K562 (cell line): ENCODE data around the gene C1orf74. TPM values are rescaled to one million over a fixed set of nuclear protein-coding genes. Genes with fewer than 3 reads are reported as not detected.

Experiments
- NR4A1 ChIP-seq, 2 experiments: fragments of 250-450 bp in 1 of 2; fragments of 450-650 bp in 1 of 2; sonication (Bioruptor Pico) in 1 of 2; IDR thresholded peaks; 2 replicates each; pipeline versions ENCODE4 v1.4.0 to v1.6.1; 2016 to 2020; ENCODE audit warnings: mild to moderate bottlenecking in 2 of 2, missing compliant biosample characterization in 1 of 2, missing genetic modification characterization in 1 of 2, moderate library complexity in 1 of 2
- SP1 ChIP-seq: sonication (generic); formaldehyde crosslinking; IDR thresholded peaks from 2 replicates; pipeline ENCODE4 v1.8.1; 2022; ENCODE audit warnings: mild to moderate bottlenecking, missing genetic modification reagents
- ZBED1 ChIP-seq: IDR thresholded peaks from 2 replicates; pipeline ENCODE4 v1.6.1; 2014
- ZNF668 ChIP-seq: fragments of 250-450 bp; sonication (Bioruptor Pico); IDR thresholded peaks from 2 replicates; pipeline ENCODE4 v1.8.0; 2022; ENCODE audit warnings: mild to moderate bottlenecking, inconsistent platforms
- polyA plus RNA-seq, 8 experiments: library from polyadenylated mRNA; depleted of rRNA in 4 of 8; stranded (reverse) in 5 of 8; unstranded in 3 of 8; fragments of >200 nt; fragmentation: Nextera tagmentation in 2 of 8; fragmentation: Illumina TruSeq in 1 of 8; extraction: Ambion mirVana in 2 of 8; extraction: Trizol in 1 of 8; gene quantifications; 2 replicates each; pipeline versions ENCODE4 v1.2.1 to v1.2.3, GENCODE V29; 2011 to 2014; ENCODE audit warnings: inconsistent platforms in 1 of 8, missing spikeins in 1 of 8
- total RNA-seq, 7 experiments: library from RNA; depleted of rRNA in 6 of 7; stranded (reverse); fragments of >200 nt in 6 of 7; fragmentation: Illumina TruSeq in 2 of 7; extraction: Trizol in 2 of 7; gene quantifications; 2 replicates each; pipeline versions ENCODE4 v1.2.1 to v1.2.3, GENCODE V29; 2011 to 2021; ENCODE audit warnings: low replicate concordance in 1 of 7
- TF ChIP-seq, protein P1 (sequence below): fragments of 250-450 bp; sonication (Bioruptor Pico); IDR thresholded peaks from 2 replicates; pipeline ENCODE4 v1.8.0; 2021; ENCODE audit warnings: mild to moderate bottlenecking, moderate library complexity

The C1orf74 gene
- total and polyA plus RNA-seq, 9 of the 15 experiments (the other 6 are each of a cell fraction or from before 2014, with no cell fraction given): 4.0 to 7.6 (median 5.7) TPM

DNA sequence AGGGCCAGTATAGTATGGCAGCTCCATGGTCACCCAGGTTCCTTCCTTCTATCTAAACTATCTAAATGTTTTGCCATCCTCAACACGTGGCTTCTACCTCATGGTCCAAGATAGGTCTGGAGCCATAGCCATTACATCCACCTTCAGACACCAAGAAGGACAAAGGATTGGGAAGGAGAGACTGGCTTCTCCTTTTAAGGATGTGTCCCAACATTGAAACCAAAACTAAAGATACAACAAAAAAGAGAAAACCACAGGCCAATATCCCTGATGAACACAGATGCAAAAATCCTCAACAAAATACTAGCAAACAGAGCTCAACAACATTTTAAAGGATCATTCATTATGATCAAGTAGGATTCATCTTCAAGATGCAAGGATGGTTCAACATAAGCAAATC is 54.9 kb downstream of the C1orf74 start (continued):
- TF ChIP-seq, protein P1, sequence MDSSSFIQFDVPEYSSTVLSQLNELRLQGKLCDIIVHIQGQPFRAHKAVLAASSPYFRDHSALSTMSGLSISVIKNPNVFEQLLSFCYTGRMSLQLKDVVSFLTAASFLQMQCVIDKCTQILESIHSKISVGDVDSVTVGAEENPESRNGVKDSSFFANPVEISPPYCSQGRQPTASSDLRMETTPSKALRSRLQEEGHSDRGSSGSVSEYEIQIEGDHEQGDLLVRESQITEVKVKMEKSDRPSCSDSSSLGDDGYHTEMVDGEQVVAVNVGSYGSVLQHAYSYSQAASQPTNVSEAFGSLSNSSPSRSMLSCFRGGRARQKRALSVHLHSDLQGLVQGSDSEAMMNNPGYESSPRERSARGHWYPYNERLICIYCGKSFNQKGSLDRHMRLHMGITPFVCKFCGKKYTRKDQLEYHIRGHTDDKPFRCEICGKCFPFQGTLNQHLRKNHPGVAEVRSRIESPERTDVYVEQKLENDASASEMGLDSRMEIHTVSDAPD (CRISPR knock-in tag): no peak
- TF ChIP-seq ZNF668 (CRISPR knock-in tag) (no peak), SP1 (CRISPR knock-in tag) (no peak), ZBED1 (no peak), NR4A1 (CRISPR knock-in tag; IDR thresholded peaks at IDR 0.05) (no peak), NR4A1 (tag; IDR thresholded peaks at IDR 0.05) (no peak)

Other genes with a start within 250 kb of the C1orf74 start
Only the 7 nearest of the 8 such genes appear.
- gene LAMB3, start 132.1 kb downstream of the C1orf74 start, total RNA-seq (2014; rRNA removed): 0.91 and 1.0 TPM in 2 replicates
- gene LAMB3, start 132.1 kb downstream of the C1orf74 start, total RNA-seq (2014; rRNA removed; fragmentation: Illumina TruSeq; extraction: Trizol): 0.61 and 1.3 TPM in 2 replicates
- gene LAMB3, start 132.1 kb downstream of the C1orf74 start, total RNA-seq (2015; rRNA removed; fragmentation: Illumina TruSeq; extraction: Trizol): 0.91 and 0.94 TPM in 2 replicates
- 1.3 and 1.9 TPM in 2 replicates for gene LAMB3, start 132.1 kb downstream of the C1orf74 start, total RNA-seq (2021)
- gene LAMB3, start 132.1 kb downstream of the C1orf74 start, polyA plus RNA-seq (2011; rRNA removed): 0.42 and 0.72 TPM in 2 replicates
- gene LAMB3, start 132.1 kb downstream of the C1orf74 start, polyA plus RNA-seq (2014; fragmentation: Illumina TruSeq; extraction: Trizol): 0.67 and 0.97 TPM in 2 replicates
- under 1 TPM; 0.08 to 0.21 TPM for gene LAMB3, start 132.1 kb downstream of the C1orf74 start, polyA plus RNA-seq (2014; fragmentation: Nextera tagmentation; extraction: Ambion mirVana)
- 1.0 and 3.1 TPM in 2 replicates for gene LAMB3, start 132.1 kb downstream of the C1orf74 start, polyA plus RNA-seq (2014; rRNA removed)
- 60.4 and 79.0 TPM in 2 replicates for gene G0S2, start 109.1 kb downstream of the C1orf74 start, total RNA-seq (2014; rRNA removed)
- 10.6 and 11.4 TPM in 2 replicates for gene G0S2, start 109.1 kb downstream of the C1orf74 start, total RNA-seq (2014; rRNA removed; fragmentation: Illumina TruSeq; extraction: Trizol)
- 4.2 and 5.6 TPM in 2 replicates for gene G0S2, start 109.1 kb downstream of the C1orf74 start, total RNA-seq (2015; rRNA removed; fragmentation: Illumina TruSeq; extraction: Trizol)
- gene G0S2, start 109.1 kb downstream of the C1orf74 start, total RNA-seq (2021): 37.4 and 39.5 TPM in 2 replicates
- 0.18 and 0.30 TPM in 2 replicates for gene G0S2, start 109.1 kb downstream of the C1orf74 start, polyA plus RNA-seq (2011; rRNA removed)
- 11.7 and 24.0 TPM in 2 replicates for gene G0S2, start 109.1 kb downstream of the C1orf74 start, polyA plus RNA-seq (2014; fragmentation: Illumina TruSeq; extraction: Trizol)
- gene G0S2, start 109.1 kb downstream of the C1orf74 start, polyA plus RNA-seq (2014; fragmentation: Nextera tagmentation; extraction: Ambion mirVana): 1 to 10 TPM; 4.9 to 8.9 TPM
- 65.6 and 70.4 TPM in 2 replicates for gene G0S2, start 109.1 kb downstream of the C1orf74 start, polyA plus RNA-seq (2014; rRNA removed)
- gene HSD11B1, start 79.7 kb downstream of the C1orf74 start, total RNA-seq (2014; rRNA removed): not detected in 2 replicates
- gene HSD11B1, start 79.7 kb downstream of the C1orf74 start, total RNA-seq (2014; rRNA removed; fragmentation: Illumina TruSeq; extraction: Trizol): not detected in 2 replicates
- gene HSD11B1, start 79.7 kb downstream of the C1orf74 start, total RNA-seq (2015; rRNA removed; fragmentation: Illumina TruSeq; extraction: Trizol): not detected in 2 replicates
- gene HSD11B1, start 79.7 kb downstream of the C1orf74 start, total RNA-seq (2021): 0.16 TPM in 1 of 2 replicates, not detected in the other
- not detected in 2 replicates for gene HSD11B1, start 79.7 kb downstream of the C1orf74 start, polyA plus RNA-seq (2011; rRNA removed)
- gene HSD11B1, start 79.7 kb downstream of the C1orf74 start, polyA plus RNA-seq (2014; fragmentation: Illumina TruSeq; extraction: Trizol): not detected in 2 replicates
- under 1 TPM in 1 of 2 experiments, not detected in 1; 0.04 TPM for gene HSD11B1, start 79.7 kb downstream of the C1orf74 start, polyA plus RNA-seq (2014; fragmentation: Nextera tagmentation; extraction: Ambion mirVana)
- not detected in 2 replicates for gene HSD11B1, start 79.7 kb downstream of the C1orf74 start, polyA plus RNA-seq (2014; rRNA removed)
- 1.1 TPM in 1 of 2 replicates, not detected in the other for gene TRAF3IP3, start 28.5 kb downstream of the C1orf74 start, total RNA-seq (2014; rRNA removed)
- gene TRAF3IP3, start 28.5 kb downstream of the C1orf74 start, total RNA-seq (2014; rRNA removed; fragmentation: Illumina TruSeq; extraction: Trizol): 0.15 and 0.26 TPM in 2 replicates
- gene TRAF3IP3, start 28.5 kb downstream of the C1orf74 start, total RNA-seq (2015; rRNA removed; fragmentation: Illumina TruSeq; extraction: Trizol): 0.34 and 0.36 TPM in 2 replicates
- 0.56 and 0.80 TPM in 2 replicates for gene TRAF3IP3, start 28.5 kb downstream of the C1orf74 start, total RNA-seq (2021)
- 0.06 and 0.12 TPM in 2 replicates for gene TRAF3IP3, start 28.5 kb downstream of the C1orf74 start, polyA plus RNA-seq (2011; rRNA removed)
- gene TRAF3IP3, start 28.5 kb downstream of the C1orf74 start, polyA plus RNA-seq (2014; fragmentation: Illumina TruSeq; extraction: Trizol): 0.31 TPM in 1 of 2 replicates, not detected in the other
- under 1 TPM; 0.21 to 0.45 TPM for gene TRAF3IP3, start 28.5 kb downstream of the C1orf74 start, polyA plus RNA-seq (2014; fragmentation: Nextera tagmentation; extraction: Ambion mirVana)
- gene TRAF3IP3, start 28.5 kb downstream of the C1orf74 start, polyA plus RNA-seq (2014; rRNA removed): 0.29 and 0.57 TPM in 2 replicates
- gene IRF6, start 21.6 kb upstream of the C1orf74 start, total RNA-seq (2014; rRNA removed): 0.32 and 0.37 TPM in 2 replicates
- gene IRF6, start 21.6 kb upstream of the C1orf74 start, total RNA-seq (2014; rRNA removed; fragmentation: Illumina TruSeq; extraction: Trizol): 0.22 and 0.25 TPM in 2 replicates
- gene IRF6, start 21.6 kb upstream of the C1orf74 start, total RNA-seq (2015; rRNA removed; fragmentation: Illumina TruSeq; extraction: Trizol): 0.08 and 0.11 TPM in 2 replicates
- 0.20 and 0.29 TPM in 2 replicates for gene IRF6, start 21.6 kb upstream of the C1orf74 start, total RNA-seq (2021)
- gene IRF6, start 21.6 kb upstream of the C1orf74 start, polyA plus RNA-seq (2011; rRNA removed): 0.64 and 0.65 TPM in 2 replicates
- 0.10 and 0.15 TPM in 2 replicates for gene IRF6, start 21.6 kb upstream of the C1orf74 start, polyA plus RNA-seq (2014; fragmentation: Illumina TruSeq; extraction: Trizol)
- under 1 TPM; 0.04 to 0.17 TPM for gene IRF6, start 21.6 kb upstream of the C1orf74 start, polyA plus RNA-seq (2014; fragmentation: Nextera tagmentation; extraction: Ambion mirVana)
- gene IRF6, start 21.6 kb upstream of the C1orf74 start, polyA plus RNA-seq (2014; rRNA removed): 0.03 and 0.11 TPM in 2 replicates
- 10.6 and 11.9 TPM in 2 replicates for gene UTP25, start 43.4 kb upstream of the C1orf74 start, total RNA-seq (2014; rRNA removed)
- 17.6 and 18.4 TPM in 2 replicates for gene UTP25, start 43.4 kb upstream of the C1orf74 start, total RNA-seq (2014; rRNA removed; fragmentation: Illumina TruSeq; extraction: Trizol)
- gene UTP25, start 43.4 kb upstream of the C1orf74 start, total RNA-seq (2015; rRNA removed; fragmentation: Illumina TruSeq; extraction: Trizol): 15.3 and 16.6 TPM in 2 replicates
- 10.7 and 12.0 TPM in 2 replicates for gene UTP25, start 43.4 kb upstream of the C1orf74 start, total RNA-seq (2021)
- gene UTP25, start 43.4 kb upstream of the C1orf74 start, polyA plus RNA-seq (2011; rRNA removed): 10.4 and 12.8 TPM in 2 replicates
- 13.1 and 15.7 TPM in 2 replicates for gene UTP25, start 43.4 kb upstream of the C1orf74 start, polyA plus RNA-seq (2014; fragmentation: Illumina TruSeq; extraction: Trizol)
- gene UTP25, start 43.4 kb upstream of the C1orf74 start, polyA plus RNA-seq (2014; fragmentation: Nextera tagmentation; extraction: Ambion mirVana): 10 to 100 TPM in 1 of 2 experiments, 1 to 10 TPM in 1; 5.7 to 10.9 TPM
- 8.7 and 9.5 TPM in 2 replicates for gene UTP25, start 43.4 kb upstream of the C1orf74 start, polyA plus RNA-seq (2014; rRNA removed)
- not detected in 2 replicates for gene SYT14, start 153.7 kb upstream of the C1orf74 start, total RNA-seq (2014; rRNA removed)
- gene SYT14, start 153.7 kb upstream of the C1orf74 start, total RNA-seq (2014; rRNA removed; fragmentation: Illumina TruSeq; extraction: Trizol): 0.03 TPM in 1 of 2 replicates, not detected in the other
- gene SYT14, start 153.7 kb upstream of the C1orf74 start, total RNA-seq (2015; rRNA removed; fragmentation: Illumina TruSeq; extraction: Trizol): not detected in 2 replicates
- gene SYT14, start 153.7 kb upstream of the C1orf74 start, total RNA-seq (2021): 0.07 TPM in 1 of 2 replicates, not detected in the other
- 0.04 TPM in 1 of 2 replicates, not detected in the other for gene SYT14, start 153.7 kb upstream of the C1orf74 start, polyA plus RNA-seq (2011; rRNA removed)
- not detected in 2 replicates for gene SYT14, start 153.7 kb upstream of the C1orf74 start, polyA plus RNA-seq (2014; fragmentation: Illumina TruSeq; extraction: Trizol)
- not detected for gene SYT14, start 153.7 kb upstream of the C1orf74 start, polyA plus RNA-seq (2014; fragmentation: Nextera tagmentation; extraction: Ambion mirVana)
- gene SYT14, start 153.7 kb upstream of the C1orf74 start, polyA plus RNA-seq (2014; rRNA removed): 0.01 TPM in 1 of 2 replicates, not detected in the other